GM23338 (cell line): Measurements from ENCODE around the gene SLC12A7.

Experiments
- CTCF ChIP-seq, 2 experiments: fragments of 200-600 bp in 1 of 2; sonication (generic) in 1 of 2; conservative IDR thresholded peaks; 2 replicates each; pipeline versions ENCODE4 v1.5.1 to v1.6.1; 2016 to 2017; ENCODE audit warnings: antibody characterized with exemption in 2 of 2, low read depth in 2 of 2, mild to moderate bottlenecking in 2 of 2, moderate library complexity in 1 of 2
- EZH2 ChIP-seq: fragments of 200-600 bp; sonication (generic); IDR thresholded peaks from one replicate; pipeline ENCODE4 v1.8.0; 2017; ENCODE audit warnings: antibody characterized with exemption, mild to moderate bottlenecking, low read depth; ENCODE audit not compliant: unreplicated experiment
- EZH2phosphoT487 ChIP-seq: fragments of 200-600 bp; sonication (generic); IDR thresholded peaks from one replicate; pipeline ENCODE4 v1.8.1; 2018; ENCODE audit warnings: antibody characterized with exemption; ENCODE audit not compliant: unreplicated experiment
- JUNB ChIP-seq: IDR thresholded peaks from one replicate; pipeline ENCODE4 v1.6.1; 2016; ENCODE audit warnings: antibody characterized with exemption; ENCODE audit not compliant: unreplicated experiment
- POLR2AphosphoS5 ChIP-seq: IDR thresholded peaks from 2 replicates; pipeline ENCODE4 v1.6.1; 2016; ENCODE audit warnings: antibody characterized with exemption, low read depth
- REST ChIP-seq: IDR thresholded peaks from one replicate; pipeline ENCODE4 v1.6.1; 2018; ENCODE audit warnings: antibody characterized with exemption; ENCODE audit not compliant: unreplicated experiment
- STAT1 ChIP-seq: IDR thresholded peaks from one replicate; pipeline ENCODE4 v1.6.1; 2016; ENCODE audit warnings: antibody characterized with exemption; ENCODE audit not compliant: unreplicated experiment
- ZNF462 ChIP-seq: fragments of 250-450 bp; sonication (Bioruptor Pico); IDR thresholded peaks from 2 replicates; pipeline ENCODE4 v1.5.0; 2020; ENCODE audit warnings: mild to moderate bottlenecking, moderate library complexity

- TF ChIP-seq CTCF (conservative IDR thresholded peaks at IDR 0.05; ENCODE audit: low read depth in 2 of 2) (no peak), EZH2phosphoT487 (no peak), ZNF462 (CRISPR knock-in tag) (no peak), REST (no peak), POLR2AphosphoS5 (no peak), EZH2 (no peak), JUNB (no peak), STAT1 (no peak)
Measured at GRCh38 chr5:1098986-1099597, 12.8 kb downstream of the SLC12A7 start.
